HepG2 (cell line): ENCODE results near the gene ALS2CL. TPM values are rescaled to one million over a fixed set of nuclear protein-coding genes. Genes with fewer than 3 reads are reported as not detected.

Experiments used
- ATAC-seq: fragments of 200-7000 bp; cut with Tn5 transposase; 3 replicates; pipeline ENCODE4 v1.9.1; 2020; ENCODE audit warnings: mild to moderate bottlenecking, moderate library complexity
- BruUV-seq: library from RNA; stranded (reverse); fragments of 400-500 nt; replicated peaks from 2 replicates; lab custom pipeline; 2021; lab: Mats Ljungman, UMichigan
- CTCF ChIA-PET: fragments of 300-600 bp; formaldehyde crosslinking; extraction: SDS; loops from one replicate; lab custom pipeline; 2021; ENCODE audit warnings: low total read pairs, inconsistent platforms, low intra/inter-chr PET ratio; lab: Yijun Ruan, JAX
- POLR2A ChIA-PET: fragments of 350-600 bp; sonication (Branson Sonifier 250); formaldehyde crosslinking; loops from one replicate; lab custom pipeline; 2020; ENCODE audit warnings: antibody characterized with exemption, inconsistent platforms; lab: Yijun Ruan, JAX
- DNase-seq: peaks from one replicate; pipeline ENCODE4 v3.0.0-alpha.2; 2015; ENCODE audit warnings: low spot score
- FAIRE-seq: peaks from 3 replicates; lab custom pipeline; 2011; peaks lifted over from hg19 to GRCh38; lab: Jason Lieb, UNC
- H2AFZ ChIP-seq: one replicate; pipeline ENCODE4 v1.6.1; 2011; ENCODE audit warnings: low read length, inconsistent platforms
- H3K27ac ChIP-seq: fragments of 300-600 bp; 3 replicates; pipeline ENCODE4 v1.8.0; 2011; ENCODE audit warnings: mixed run types, mild to moderate bottlenecking, mixed read lengths, low read length, inconsistent platforms; ENCODE audit not compliant: insufficient read depth; ENCODE audit errors: extremely low read length
- H3K27me3 ChIP-seq, 2 experiments: fragments of 200-600 bp in 1 of 2; 2 replicates in 1 of 2; 3 replicates in 1 of 2; pipeline versions ENCODE4 v1.6.0 to v1.8.0; 2011; ENCODE audit warnings: low read length in 2 of 2, mild to moderate bottlenecking in 2 of 2, moderate library complexity in 2 of 2, inconsistent platforms in 1 of 2; ENCODE audit not compliant: insufficient read depth in 2 of 2, control insufficient read depth in 1 of 2
- H3K36me3 ChIP-seq, 2 experiments: fragments of 200-600 bp in 1 of 2; replicated peaks in 1 of 2; 2 replicates in 1 of 2; 3 replicates in 1 of 2; pipeline versions ENCODE4 v1.5.1 to v1.8.0; 2011; ENCODE audit warnings: low read length in 2 of 2, inconsistent platforms in 1 of 2; ENCODE audit not compliant: insufficient read depth in 2 of 2, control insufficient read depth in 1 of 2
- H3K4me1 ChIP-seq: 2 replicates; pipeline ENCODE4 v1.5.1; 2012; ENCODE audit warnings: low read length, inconsistent platforms; ENCODE audit not compliant: insufficient read depth
- H3K4me2 ChIP-seq: 2 replicates; pipeline ENCODE4 v1.6.0; 2011; ENCODE audit warnings: low read depth, low read length, inconsistent platforms
- H3K4me3 ChIP-seq, 3 experiments: fragments of 200-600 bp in 1 of 3; sonication (generic), shearing (Covaris generic) in 1 of 3; replicated peaks in 1 of 3; 2 replicates each; pipeline ENCODE4 v1.5.1; 2011 to 2016; ENCODE audit warnings: low read length in 3 of 3, inconsistent platforms in 2 of 3, low read depth in 2 of 3, mild to moderate bottlenecking in 2 of 3, control low read depth in 1 of 3, mixed read lengths in 1 of 3; ENCODE audit not compliant: insufficient read depth in 1 of 3
- H3K79me2 ChIP-seq: one replicate; pipeline ENCODE4 v1.6.1; 2011; ENCODE audit warnings: low read length, inconsistent platforms; ENCODE audit not compliant: insufficient read depth
- H3K9ac ChIP-seq: 2 replicates; pipeline ENCODE4 v1.6.0; 2011; ENCODE audit warnings: mild to moderate bottlenecking, low read depth, low read length, inconsistent platforms; ENCODE audit not compliant: insufficient read depth
- H3K9me3 ChIP-seq: 2 replicates; pipeline ENCODE4 v1.5.1; 2012; ENCODE audit warnings: mild to moderate bottlenecking, low read length
- H4K20me1 ChIP-seq: 2 replicates; pipeline ENCODE4 v1.6.0; 2011; ENCODE audit warnings: inconsistent platforms, mild to moderate bottlenecking, low read length, moderate library complexity; ENCODE audit not compliant: insufficient read depth
- GLI4 ChIP-seq: sonication (generic); formaldehyde crosslinking; IDR thresholded peaks from 2 replicates; pipeline ENCODE4 v1.5.1; 2020; ENCODE audit warnings: missing genetic modification reagents, mild to moderate bottlenecking, moderate library complexity, borderline replicate concordance
- IRF1 ChIP-seq: sonication (generic); formaldehyde crosslinking; IDR thresholded peaks from 2 replicates; pipeline ENCODE4 v1.4.0; 2020; ENCODE audit warnings: low read depth, mild to moderate bottlenecking, missing genetic modification reagents
- KLF13 ChIP-seq: sonication (generic); formaldehyde crosslinking; IDR thresholded peaks from 2 replicates; pipeline ENCODE4 v1.4.0; 2020; ENCODE audit warnings: mild to moderate bottlenecking, missing genetic modification reagents
- MZF1 ChIP-seq: sonication (generic); formaldehyde crosslinking; IDR thresholded peaks from 2 replicates; pipeline ENCODE4 v1.8.1; 2023; ENCODE audit warnings: mild to moderate bottlenecking, missing genetic modification reagents, borderline replicate concordance
- RFXANK ChIP-seq: IDR thresholded peaks from 2 replicates; pipeline ENCODE4 v1.6.1; 2016
- STAT5B ChIP-seq: sonication (generic); formaldehyde crosslinking; IDR thresholded peaks from 2 replicates; pipeline ENCODE4 v1.4.0; 2020; ENCODE audit warnings: missing genetic modification reagents
- TAF1 ChIP-seq: sonication (generic); formaldehyde crosslinking; IDR thresholded peaks from 2 replicates; pipeline ENCODE4 v1.4.0; 2020; ENCODE audit warnings: missing genetic modification reagents
- ZNF484 ChIP-seq: sonication (generic); formaldehyde crosslinking; IDR thresholded peaks from 2 replicates; pipeline ENCODE4 v1.5.1; 2020; ENCODE audit warnings: mild to moderate bottlenecking, low read depth, missing genetic modification reagents, borderline replicate concordance
- ZNF816 ChIP-seq: sonication (generic); formaldehyde crosslinking; IDR thresholded peaks from 2 replicates; pipeline ENCODE4 v1.8.0; 2022; ENCODE audit warnings: missing genetic modification reagents, mild to moderate bottlenecking, borderline replicate concordance
- WGBS: methylation state at CpG from one replicate; pipeline ENCODE4 v1.1.6; 2017; ENCODE audit warnings: low lambda C conversion rate; 5-methylcytosine and 5-hydroxymethylcytosine counted together
- in situ Hi-C: cut with HindIII; loops from 2 replicates; pipeline ENCODE4 v1.10.0; 2017; ENCODE audit warnings: low pct_unique_long_range_greater_than_20kb; ENCODE audit not compliant: extremely low pct_ligation_motif_present
- intact Hi-C: fragments of 100-400 bp; cut with micrococcal nuclease; formaldehyde crosslinking; loops from one replicate; pipeline ENCODE4 v1.10.0; 2022; ENCODE audit not compliant: unreplicated experiment
- polyA plus RNA-seq, 8 experiments: library from polyadenylated mRNA; depleted of rRNA in 3 of 8; stranded (reverse) in 7 of 8; unstranded in 1 of 8; fragments of >200 nt; fragmentation: Illumina TruSeq in 4 of 8; extraction: Trizol in 4 of 8; gene quantifications; 2 replicates each; pipeline versions ENCODE4 v1.2.1 to v1.2.3, GENCODE V29; 2011 to 2016; ENCODE audit warnings: low read depth in 4 of 8, missing spikeins in 1 of 8, mixed read lengths in 1 of 8; ENCODE audit not compliant: insufficient read depth in 1 of 8
- total RNA-seq, 5 experiments: library from RNA; depleted of rRNA; stranded (reverse); fragments of >200 nt; fragmentation: Illumina TruSeq; extraction: Trizol; gene quantifications; 2 replicates each; pipeline ENCODE4 v1.2.3, GENCODE V29; 2016; ENCODE audit warnings: low read depth in 1 of 5
- TF ChIP-seq, protein P1 (sequence below): IDR thresholded peaks from 2 replicates; pipeline ENCODE4 v1.6.1; 2016; ENCODE audit warnings: low read depth, control low read depth
- TF ChIP-seq, protein P2 (sequence below): sonication (generic); formaldehyde crosslinking; IDR thresholded peaks from 2 replicates; pipeline ENCODE4 v1.4.0; 2020; ENCODE audit warnings: low read depth, missing genetic modification reagents
- TF ChIP-seq, protein P3 (sequence below): sonication (generic); formaldehyde crosslinking; IDR thresholded peaks from 2 replicates; pipeline ENCODE4 v1.4.0; 2020; ENCODE audit warnings: missing genetic modification reagents

ALS2CL gene
- total and polyA plus RNA-seq, 2 of the 13 experiments (the other 11 are each of a cell fraction or from before 2014, with no cell fraction given): not detected

DNA sequence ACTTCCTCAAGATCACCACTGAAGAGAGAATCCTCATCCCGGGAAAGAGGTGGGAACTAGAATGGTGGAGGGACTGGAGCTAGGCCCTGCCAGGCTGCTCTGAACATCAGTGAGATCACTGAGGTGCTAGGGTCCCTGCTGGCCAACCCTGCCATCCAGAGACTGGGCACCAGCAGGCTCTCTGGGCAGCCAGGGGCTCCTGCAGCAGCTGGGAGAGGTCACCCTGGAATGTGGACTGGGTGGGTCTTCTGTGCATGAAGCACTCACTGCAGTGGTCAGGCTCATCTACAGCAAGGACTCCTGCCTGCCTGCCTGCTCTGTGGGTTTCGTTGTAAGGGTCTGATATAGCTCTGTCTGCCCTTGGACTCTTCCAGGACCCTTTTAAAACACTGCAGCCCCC, 24.9 kb downstream of the ALS2CL start (continued):
- TF ChIP-seq GLI4 (CRISPR knock-in tag): no peak
- TF ChIP-seq, protein P1, sequence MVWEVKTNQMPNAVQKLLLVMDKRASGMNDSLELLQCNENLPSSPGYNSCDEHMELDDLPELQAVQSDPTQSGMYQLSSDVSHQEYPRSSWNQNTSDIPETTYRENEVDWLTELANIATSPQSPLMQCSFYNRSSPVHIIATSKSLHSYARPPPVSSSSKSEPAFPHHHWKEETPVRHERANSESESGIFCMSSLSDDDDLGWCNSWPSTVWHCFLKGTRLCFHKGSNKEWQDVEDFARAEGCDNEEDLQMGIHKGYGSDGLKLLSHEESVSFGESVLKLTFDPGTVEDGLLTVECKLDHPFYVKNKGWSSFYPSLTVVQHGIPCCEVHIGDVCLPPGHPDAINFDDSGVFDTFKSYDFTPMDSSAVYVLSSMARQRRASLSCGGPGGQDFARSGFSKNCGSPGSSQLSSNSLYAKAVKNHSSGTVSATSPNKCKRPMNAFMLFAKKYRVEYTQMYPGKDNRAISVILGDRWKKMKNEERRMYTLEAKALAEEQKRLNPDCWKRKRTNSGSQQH (CRISPR knock-in tag): no peak
- TF ChIP-seq, protein P2, sequence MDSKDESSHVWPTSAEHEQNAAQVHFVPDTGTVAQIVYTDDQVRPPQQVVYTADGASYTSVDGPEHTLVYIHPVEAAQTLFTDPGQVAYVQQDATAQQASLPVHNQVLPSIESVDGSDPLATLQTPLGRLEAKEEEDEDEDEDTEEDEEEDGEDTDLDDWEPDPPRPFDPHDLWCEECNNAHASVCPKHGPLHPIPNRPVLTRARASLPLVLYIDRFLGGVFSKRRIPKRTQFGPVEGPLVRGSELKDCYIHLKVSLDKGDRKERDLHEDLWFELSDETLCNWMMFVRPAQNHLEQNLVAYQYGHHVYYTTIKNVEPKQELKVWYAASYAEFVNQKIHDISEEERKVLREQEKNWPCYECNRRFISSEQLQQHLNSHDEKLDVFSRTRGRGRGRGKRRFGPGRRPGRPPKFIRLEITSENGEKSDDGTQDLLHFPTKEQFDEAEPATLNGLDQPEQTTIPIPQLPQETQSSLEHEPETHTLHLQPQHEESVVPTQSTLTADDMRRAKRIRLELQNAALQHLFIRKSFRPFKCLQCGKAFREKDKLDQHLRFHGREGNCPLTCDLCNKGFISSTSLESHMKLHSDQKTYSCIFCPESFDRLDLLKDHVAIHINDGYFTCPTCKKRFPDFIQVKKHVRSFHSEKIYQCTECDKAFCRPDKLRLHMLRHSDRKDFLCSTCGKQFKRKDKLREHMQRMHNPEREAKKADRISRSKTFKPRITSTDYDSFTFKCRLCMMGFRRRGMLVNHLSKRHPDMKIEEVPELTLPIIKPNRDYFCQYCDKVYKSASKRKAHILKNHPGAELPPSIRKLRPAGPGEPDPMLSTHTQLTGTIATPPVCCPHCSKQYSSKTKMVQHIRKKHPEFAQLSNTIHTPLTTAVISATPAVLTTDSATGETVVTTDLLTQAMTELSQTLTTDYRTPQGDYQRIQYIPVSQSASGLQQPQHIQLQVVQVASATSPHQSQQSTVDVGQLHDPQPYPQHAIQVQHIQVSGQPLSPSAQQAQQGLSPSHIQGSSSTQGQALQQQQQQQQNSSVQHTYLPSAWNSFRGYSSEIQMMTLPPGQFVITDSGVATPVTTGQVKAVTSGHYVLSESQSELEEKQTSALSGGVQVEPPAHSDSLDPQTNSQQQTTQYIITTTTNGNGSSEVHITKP (CRISPR knock-in tag): no peak
- TF ChIP-seq TAF1 (CRISPR knock-in tag): no peak
- no peak for TF ChIP-seq STAT5B (CRISPR knock-in tag)
- TF ChIP-seq IRF1 (CRISPR knock-in tag): no peak

DNA sequence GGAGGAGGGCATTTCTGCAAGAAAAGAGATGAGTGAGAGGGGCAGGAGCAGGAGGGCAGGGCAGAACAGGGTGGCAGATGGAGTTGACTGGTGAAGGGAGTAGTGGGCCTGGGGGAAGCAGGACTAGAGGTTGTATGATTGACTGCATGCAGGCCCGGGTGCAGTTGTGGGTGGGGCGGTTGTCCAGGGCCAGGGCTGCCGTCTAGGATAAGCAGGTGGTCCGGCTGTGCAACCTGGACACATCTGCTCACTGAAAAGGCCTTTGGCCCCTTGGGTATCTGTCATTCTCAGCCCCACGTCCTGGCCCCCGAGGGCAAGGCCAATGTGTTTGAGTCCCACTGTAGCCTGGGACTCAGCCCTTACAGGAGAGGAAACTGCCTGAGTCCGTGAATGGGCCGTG, 25.4 kb downstream of the ALS2CL start:
- H3K27ac ChIP-seq: no peak overlapping the region
- peaks cover 1 to 20% of the 10 kb centered on the region in 2 experiments; a peak in 1 of 5 replicates for H3K27me3 ChIP-seq
- no peaks in the 10 kb centered on the region for H3K36me3 ChIP-seq
- ATAC-seq (no peak), FAIRE-seq (no peak), DNase-seq (no peak)
- H3K9ac ChIP-seq: no peak overlapping the region
- no peak overlapping the region for H2AFZ ChIP-seq
- ChIA-PET CTCF (no interaction called here), POLR2A (no interaction called here)
- no peaks in the 10 kb centered on the region for H3K9me3 ChIP-seq
- no peak overlapping the region for H3K4me3 ChIP-seq
- in situ Hi-C loops (loop anchor here (10.0 kb wide), 1 partner anchor 183 kb away; no protein-coding TSS in a partner anchor), intact Hi-C loops (no loop called here)
- no peak overlapping the region for H3K4me2 ChIP-seq
- no peaks in the 10 kb centered on the region for H3K79me2 ChIP-seq
- no CpG with 5 or more reads among the region's 8 CpGs for WGBS
- H4K20me1 ChIP-seq: no peaks in the 10 kb centered on the region
- H3K4me1 ChIP-seq: no peaks in the 10 kb centered on the region
- no TSS peak for BruUV-seq
- TF ChIP-seq ZNF816 (CRISPR knock-in tag) (no peak), RFXANK (CRISPR knock-in tag) (no peak), KLF13 (no peak), MZF1 (CRISPR knock-in tag) (no peak), ZNF484 (no peak)
- TF ChIP-seq, protein P3, sequence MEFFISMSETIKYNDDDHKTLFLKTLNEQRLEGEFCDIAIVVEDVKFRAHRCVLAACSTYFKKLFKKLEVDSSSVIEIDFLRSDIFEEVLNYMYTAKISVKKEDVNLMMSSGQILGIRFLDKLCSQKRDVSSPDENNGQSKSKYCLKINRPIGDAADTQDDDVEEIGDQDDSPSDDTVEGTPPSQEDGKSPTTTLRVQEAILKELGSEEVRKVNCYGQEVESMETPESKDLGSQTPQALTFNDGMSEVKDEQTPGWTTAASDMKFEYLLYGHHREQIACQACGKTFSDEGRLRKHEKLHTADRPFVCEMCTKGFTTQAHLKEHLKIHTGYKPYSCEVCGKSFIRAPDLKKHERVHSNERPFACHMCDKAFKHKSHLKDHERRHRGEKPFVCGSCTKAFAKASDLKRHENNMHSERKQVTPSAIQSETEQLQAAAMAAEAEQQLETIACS (CRISPR knock-in tag): no peak
